K562 (cell line): ENCODE results near the gene PRM2. TPM values are rescaled to one million over a fixed set of nuclear protein-coding genes. Genes with fewer than 3 reads are reported as not detected.
A peak's percentile ranks its signal among the peaks of the same experiment; 100 is the strongest.

Experiments
- ATAC-seq: fragments of 200-7000 bp; cut with Tn5 transposase; 3 replicates; pipeline ENCODE4 v1.9.1; 2020; ENCODE audit warnings: moderate library complexity
- BruUV-seq: library from RNA; stranded (reverse); fragments of 400-500 nt; replicated peaks from 2 replicates; lab custom pipeline; 2021; lab: Mats Ljungman, UMichigan
- CTCF ChIA-PET: fragments of 300-600 bp; formaldehyde crosslinking; extraction: SDS; loops from one replicate; lab custom pipeline; 2021; ENCODE audit warnings: low intra/inter-chr PET ratio; lab: Yijun Ruan, JAX
- POLR2A ChIA-PET: fragments of 300-600, 350-650 bp; sonication (Branson Sonifier 250); formaldehyde crosslinking; extraction: SDS; loops from one replicate; lab custom pipeline; 2021; ENCODE audit warnings: antibody characterized with exemption, inconsistent platforms; lab: Yijun Ruan, JAX
- DNase-seq, 4 experiments: peaks; one replicate each; pipeline versions ENCODE4 v3.0.0 to v3.0.0-alpha.2; 2011 to 2018; ENCODE audit warnings: low spot score in 3 of 4, mixed read lengths in 3 of 4; ENCODE audit errors: extremely low read depth in 1 of 4
- FAIRE-seq: peaks from 2 replicates; lab custom pipeline; 2011; peaks lifted over from hg19 to GRCh38; lab: Jason Lieb, UNC
- H2AFZ ChIP-seq: 2 replicates; pipeline ENCODE4 v1.6.0; 2011; ENCODE audit warnings: low read depth, low read length, control low read depth, inconsistent platforms
- H3K27ac ChIP-seq: fragments of 200-600 bp; 3 replicates; pipeline ENCODE4 v1.8.0; 2011; ENCODE audit warnings: low read depth, mild to moderate bottlenecking, control low read depth, inconsistent platforms, low read length, moderate library complexity, mixed read lengths; ENCODE audit errors: extremely low read depth
- H3K27me3 ChIP-seq, 2 experiments: fragments of 300-600 bp in 1 of 2; 2 replicates in 1 of 2; 3 replicates in 1 of 2; pipeline versions ENCODE4 v1.6.0 to v1.8.0; 2011; ENCODE audit warnings: inconsistent platforms in 2 of 2, low read length in 2 of 2, mild to moderate bottlenecking in 1 of 2, mixed read lengths in 1 of 2, moderate library complexity in 1 of 2; ENCODE audit not compliant: control insufficient read depth in 2 of 2, insufficient read depth in 2 of 2
- H3K36me3 ChIP-seq: fragments of 300-600 bp; 3 replicates; pipeline ENCODE4 v1.8.0; 2011; ENCODE audit warnings: mild to moderate bottlenecking, low read length, inconsistent platforms; ENCODE audit not compliant: control insufficient read depth, insufficient read depth
- H3K4me1 ChIP-seq, 2 experiments: fragments of 200-600 bp in 1 of 2; replicated peaks in 1 of 2; 2 replicates in 1 of 2; 3 replicates in 1 of 2; pipeline versions ENCODE4 v1.5.1 to v1.8.0; 2011; ENCODE audit warnings: inconsistent platforms in 2 of 2, low read length in 2 of 2, mild to moderate bottlenecking in 1 of 2, mixed read lengths in 1 of 2, moderate library complexity in 1 of 2; ENCODE audit not compliant: control insufficient read depth in 2 of 2, insufficient read depth in 2 of 2
- H3K4me2 ChIP-seq: 2 replicates; pipeline ENCODE4 v1.6.1; 2011; ENCODE audit warnings: low read length, control low read depth, inconsistent platforms, mixed read lengths; ENCODE audit not compliant: insufficient read depth
- H3K4me3 ChIP-seq: fragments of 200-600 bp; sonication (generic), shearing (Covaris generic); 2 replicates; pipeline ENCODE4 v1.5.1; 2016; ENCODE audit warnings: control low read depth, inconsistent platforms
- H3K79me2 ChIP-seq: fragments of 200-600 bp; 3 replicates; pipeline ENCODE4 v1.8.0; 2011; ENCODE audit warnings: low read length, inconsistent platforms; ENCODE audit not compliant: control insufficient read depth, insufficient read depth
- H3K9ac ChIP-seq, 2 experiments: 2 replicates each; pipeline versions ENCODE4 v1.6.0 to v1.6.1; 2011; ENCODE audit warnings: low read depth in 2 of 2, low read length in 2 of 2, control low read depth in 1 of 2, inconsistent platforms in 1 of 2, mild to moderate bottlenecking in 1 of 2, mixed read lengths in 1 of 2; ENCODE audit not compliant: insufficient read depth in 1 of 2
- H3K9me1 ChIP-seq: one replicate; pipeline ENCODE4 v1.6.0; 2011; ENCODE audit warnings: inconsistent platforms, mild to moderate bottlenecking, low read length, moderate library complexity; ENCODE audit not compliant: control insufficient read depth, insufficient read depth
- H3K9me3 ChIP-seq: replicated peaks from 2 replicates; pipeline ENCODE4 v1.5.1; 2011; ENCODE audit warnings: low read depth, low read length, inconsistent platforms; ENCODE audit not compliant: control insufficient read depth, insufficient read depth
- H4K20me1 ChIP-seq: replicated peaks from 2 replicates; pipeline ENCODE4 v1.6.1; 2011; ENCODE audit warnings: low read length, inconsistent platforms, mixed read lengths; ENCODE audit not compliant: control insufficient read depth, insufficient read depth
- CBX5 ChIP-seq: IDR thresholded peaks from 2 replicates; pipeline ENCODE4 v1.6.1; 2014; ENCODE audit warnings: low read depth, borderline replicate concordance
- FOXA3 ChIP-seq, 2 experiments: fragments of 450-650 bp in 1 of 2; sonication (generic) in 1 of 2; formaldehyde crosslinking; IDR thresholded peaks in 1 of 2; conservative IDR thresholded peaks in 1 of 2; 2 replicates each; pipeline versions ENCODE4 v1.4.0 to v1.8.0; 2020 to 2022; ENCODE audit warnings: mild to moderate bottlenecking in 2 of 2, missing genetic modification reagents in 1 of 2
- GATA2 ChIP-seq: sonication (generic); formaldehyde crosslinking; IDR thresholded peaks from 2 replicates; pipeline ENCODE4 v1.4.0; 2020; ENCODE audit warnings: mild to moderate bottlenecking, missing genetic modification reagents
- L3MBTL2 ChIP-seq: fragments of 450-650 bp; IDR thresholded peaks from 2 replicates; pipeline ENCODE4 v1.6.1; 2016; ENCODE audit warnings: mild to moderate bottlenecking, moderate library complexity
- NR4A1 ChIP-seq, 2 experiments: fragments of 250-450 bp in 1 of 2; fragments of 450-650 bp in 1 of 2; sonication (Bioruptor Pico) in 1 of 2; IDR thresholded peaks; 2 replicates each; pipeline versions ENCODE4 v1.4.0 to v1.6.1; 2016 to 2020; ENCODE audit warnings: mild to moderate bottlenecking in 2 of 2, missing compliant biosample characterization in 1 of 2, missing genetic modification characterization in 1 of 2, moderate library complexity in 1 of 2
- RBM22 ChIP-seq: fragments of 200-400 bp; formaldehyde crosslinking; IDR thresholded peaks from 2 replicates; pipeline ENCODE4 v1.6.1; 2018; ENCODE audit warnings: low read length, low read depth; ENCODE audit not compliant: poor library complexity, severe bottlenecking
- ZNF431 ChIP-seq: sonication (generic); formaldehyde crosslinking; IDR thresholded peaks from 2 replicates; pipeline ENCODE4 v1.8.0; 2022; ENCODE audit warnings: mild to moderate bottlenecking, missing genetic modification reagents
- ZNF589 ChIP-seq: fragments of 200-800 bp; sonication (Bioruptor generic); IDR thresholded peaks from 2 replicates; pipeline ENCODE4 v1.6.1; 2016; ENCODE audit warnings: low read depth, missing genetic modification characterization, missing compliant biosample characterization
- ZNF764 ChIP-seq: fragments of 250-450 bp; sonication (Bioruptor Pico); IDR thresholded peaks from 2 replicates; pipeline ENCODE4 v1.4.0; 2020; ENCODE audit warnings: low read depth, mild to moderate bottlenecking, moderate library complexity
- ZNF766 ChIP-seq: fragments of 200-800 bp; sonication (Bioruptor generic); conservative IDR thresholded peaks from 2 replicates; pipeline ENCODE4 v1.6.1; 2016; ENCODE audit warnings: missing genetic modification characterization, missing compliant biosample characterization
- ZNF785 ChIP-seq: fragments of 250-450 bp; sonication (Bioruptor Pico); IDR thresholded peaks from 2 replicates; pipeline ENCODE4 v1.4.0; 2020; ENCODE audit warnings: mild to moderate bottlenecking
- WGBS: fragments of 100-300 bp; shearing (Covaris generic); methylation state at CpG from one replicate; pipeline ENCODE4 v1.1.6; 2016; ENCODE audit warnings: low coverage, mixed read lengths; ENCODE audit not compliant: insufficient coverage; ENCODE audit errors: missing lambda C conversion rate; 5-methylcytosine and 5-hydroxymethylcytosine counted together
- in situ Hi-C: fragments of 300-500 bp; cut with MboI; formaldehyde crosslinking; loops from 4 replicates; pipeline ENCODE4 v1.15.0; 2018; ENCODE audit warnings: inconsistent platforms, mixed read lengths
- intact Hi-C: fragments of 100-400 bp; cut with micrococcal nuclease; formaldehyde crosslinking; loops from 2 replicates; pipeline ENCODE4 v1.14.2; 2022
- polyA plus RNA-seq, 8 experiments: library from polyadenylated mRNA; depleted of rRNA in 4 of 8; stranded (reverse) in 5 of 8; unstranded in 3 of 8; fragments of >200 nt; fragmentation: Nextera tagmentation in 2 of 8; fragmentation: Illumina TruSeq in 1 of 8; extraction: Ambion mirVana in 2 of 8; extraction: Trizol in 1 of 8; gene quantifications; 2 replicates each; pipeline versions ENCODE4 v1.2.1 to v1.2.3, GENCODE V29; 2011 to 2014; ENCODE audit warnings: inconsistent platforms in 1 of 8, missing spikeins in 1 of 8
- total RNA-seq, 7 experiments: library from RNA; depleted of rRNA in 6 of 7; stranded (reverse); fragments of >200 nt in 6 of 7; fragmentation: Illumina TruSeq in 2 of 7; extraction: Trizol in 2 of 7; gene quantifications; 2 replicates each; pipeline versions ENCODE4 v1.2.1 to v1.2.3, GENCODE V29; 2011 to 2021; ENCODE audit warnings: low replicate concordance in 1 of 7
- TF ChIP-seq, protein P1 (sequence below): sonication (generic); formaldehyde crosslinking; IDR thresholded peaks from 2 replicates; pipeline ENCODE4 v1.8.0; 2022; ENCODE audit warnings: missing genetic modification reagents, mild to moderate bottlenecking, borderline replicate concordance
- TF ChIP-seq, protein P2 (sequence below): fragments of 450-650 bp; IDR thresholded peaks from one replicate; pipeline ENCODE4 v1.6.1; 2018; ENCODE audit warnings: mild to moderate bottlenecking, moderate library complexity; ENCODE audit not compliant: partially characterized antibody
- TF ChIP-seq, protein P3 (sequence below), 2 experiments: IDR thresholded peaks in 1 of 2; conservative IDR thresholded peaks in 1 of 2; 2 replicates each; pipeline ENCODE4 v1.6.1; 2016; ENCODE audit warnings: low read depth in 2 of 2, mild to moderate bottlenecking in 1 of 2, missing compliant biosample characterization in 1 of 2, missing genetic modification characterization in 1 of 2, moderate library complexity in 1 of 2

PRM2 gene
- total and polyA plus RNA-seq, 9 of the 15 experiments (the other 6 are each of a cell fraction or from before 2014, with no cell fraction given), result not detected

DNA sequence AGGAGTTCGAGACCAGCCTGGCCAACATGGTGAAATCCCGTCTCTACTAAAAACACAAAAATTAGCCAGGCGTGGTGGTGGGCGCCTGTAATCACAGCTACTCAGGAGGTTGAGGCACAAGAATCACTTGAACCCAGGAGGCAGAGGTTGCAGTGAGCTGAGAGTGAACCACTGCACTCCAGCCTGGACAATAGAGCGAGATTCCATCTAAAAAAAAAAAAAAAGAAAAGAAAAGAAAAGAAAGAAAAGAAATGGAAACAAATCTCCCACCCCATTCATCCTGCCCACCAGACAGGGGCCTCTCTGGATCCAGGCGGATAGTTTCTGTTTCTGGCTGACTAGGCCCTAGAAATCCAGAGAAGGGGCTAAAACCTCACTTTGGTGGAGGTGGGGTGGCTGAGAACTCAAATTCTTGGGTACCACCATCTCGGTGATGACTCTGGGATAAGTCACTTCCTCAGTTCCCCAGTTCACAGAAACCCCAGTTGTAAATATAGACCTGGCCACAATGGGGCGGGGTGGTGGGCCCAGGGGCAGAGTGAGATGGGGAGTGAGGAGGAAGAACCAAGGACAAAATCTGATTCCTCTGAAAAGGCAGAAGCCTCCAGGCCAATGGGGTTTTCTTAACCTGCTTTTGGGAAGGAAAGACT is 42.4 kb downstream of the PRM2 start:
- CTCF ChIA-PET, result no interaction called here
- ATAC-seq (peak; percentile 15; the same call in 1 of the 3 replicates), FAIRE-seq (no peak), DNase-seq (peak; percentile 55 to 73 (median 62))
- H3K4me2 ChIP-seq, result peak overlapping the region; percentile 73; the same call in 1 of the 2 replicates
- H3K4me3 ChIP-seq, result no peak overlapping the region
- H3K9ac ChIP-seq, result peak overlapping the region in 1 of 2 experiments; percentile 82; a peak in 2 of 4 replicates
- peaks cover 46 to 55% of the 10 kb centered on the region in 2 experiments for H3K4me1 ChIP-seq
- peaks cover 2% of the 10 kb centered on the region; the same call in 2 of the 3 replicates for H3K79me2 ChIP-seq
- H3K9me3 ChIP-seq, result no peaks in the 10 kb centered on the region
- no peak overlapping the region for H2AFZ ChIP-seq
- no peaks in the 10 kb centered on the region for H3K9me1 ChIP-seq
- no peaks in the 10 kb centered on the region for H4K20me1 ChIP-seq
- BruUV-seq, result no TSS peak
- WGBS, result 14% methylated on average over 7 of the region's 8 CpGs
- POLR2A ChIA-PET, result interaction anchor here (0.7 to 2.5 kb wide), 2 partner anchors 20 to 442 kb away, joined by 3 to 8 read pairs; no protein-coding TSS in a partner anchor
- peak overlapping the region; percentile 95 for H3K27ac ChIP-seq
- in situ Hi-C loops (no loop called here), intact Hi-C loops (loop anchor here (1.0 kb wide), 2 partner anchors 10 to 262 kb away; no protein-coding TSS in a partner anchor)
- H3K27me3 ChIP-seq, result no peaks in the 10 kb centered on the region
- H3K36me3 ChIP-seq, result no peaks in the 10 kb centered on the region
- TF ChIP-seq GATA2 (CRISPR knock-in tag), result no peak
- 0 out of 4 replicates have a peak, but pooled peaks of 1 of the 2 experiments have one; percentile 12 for TF ChIP-seq FOXA3 (CRISPR knock-in tag; conservative IDR thresholded peaks at IDR 0.05 in 1 of 2, IDR thresholded peaks at IDR 0.05 in 1 of 2)
- TF ChIP-seq ZNF764 (CRISPR knock-in tag), result no peak
- TF ChIP-seq L3MBTL2, result no peak
- no peak for TF ChIP-seq ZNF766
- no peak for TF ChIP-seq ZNF785 (CRISPR knock-in tag)
- no peak for TF ChIP-seq ZNF589 (CRISPR knock-in tag)
- TF ChIP-seq ZNF431, result no peak
- TF ChIP-seq, protein P1, sequence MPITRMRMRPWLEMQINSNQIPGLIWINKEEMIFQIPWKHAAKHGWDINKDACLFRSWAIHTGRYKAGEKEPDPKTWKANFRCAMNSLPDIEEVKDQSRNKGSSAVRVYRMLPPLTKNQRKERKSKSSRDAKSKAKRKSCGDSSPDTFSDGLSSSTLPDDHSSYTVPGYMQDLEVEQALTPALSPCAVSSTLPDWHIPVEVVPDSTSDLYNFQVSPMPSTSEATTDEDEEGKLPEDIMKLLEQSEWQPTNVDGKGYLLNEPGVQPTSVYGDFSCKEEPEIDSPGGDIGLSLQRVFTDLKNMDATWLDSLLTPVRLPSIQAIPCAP (CRISPR knock-in tag), result no peak
- no peak for TF ChIP-seq CBX5
- no peak for TF ChIP-seq NR4A1 (CRISPR knock-in tag; IDR thresholded peaks at IDR 0.05)
- TF ChIP-seq NR4A1 (tag; IDR thresholded peaks at IDR 0.05), result no peak
- TF ChIP-seq, protein P2, sequence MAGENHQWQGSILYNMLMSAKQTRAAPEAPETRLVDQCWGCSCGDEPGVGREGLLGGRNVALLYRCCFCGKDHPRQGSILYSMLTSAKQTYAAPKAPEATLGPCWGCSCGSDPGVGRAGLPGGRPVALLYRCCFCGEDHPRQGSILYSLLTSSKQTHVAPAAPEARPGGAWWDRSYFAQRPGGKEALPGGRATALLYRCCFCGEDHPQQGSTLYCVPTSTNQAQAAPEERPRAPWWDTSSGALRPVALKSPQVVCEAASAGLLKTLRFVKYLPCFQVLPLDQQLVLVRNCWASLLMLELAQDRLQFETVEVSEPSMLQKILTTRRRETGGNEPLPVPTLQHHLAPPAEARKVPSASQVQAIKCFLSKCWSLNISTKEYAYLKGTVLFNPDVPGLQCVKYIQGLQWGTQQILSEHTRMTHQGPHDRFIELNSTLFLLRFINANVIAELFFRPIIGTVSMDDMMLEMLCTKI, result no peak
- TF ChIP-seq, protein P3, sequence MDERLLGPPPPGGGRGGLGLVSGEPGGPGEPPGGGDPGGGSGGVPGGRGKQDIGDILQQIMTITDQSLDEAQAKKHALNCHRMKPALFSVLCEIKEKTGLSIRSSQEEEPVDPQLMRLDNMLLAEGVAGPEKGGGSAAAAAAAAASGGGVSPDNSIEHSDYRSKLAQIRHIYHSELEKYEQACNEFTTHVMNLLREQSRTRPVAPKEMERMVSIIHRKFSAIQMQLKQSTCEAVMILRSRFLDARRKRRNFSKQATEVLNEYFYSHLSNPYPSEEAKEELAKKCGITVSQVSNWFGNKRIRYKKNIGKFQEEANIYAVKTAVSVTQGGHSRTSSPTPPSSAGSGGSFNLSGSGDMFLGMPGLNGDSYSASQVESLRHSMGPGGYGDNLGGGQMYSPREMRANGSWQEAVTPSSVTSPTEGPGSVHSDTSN (CRISPR knock-in tag; IDR thresholded peaks at IDR 0.05; ENCODE audit: low read depth), result no peak
- TF ChIP-seq, protein P3 (tag; conservative IDR thresholded peaks at IDR 0.05; ENCODE audit: low read depth), result no peak
- TF ChIP-seq RBM22, result no peak
